Cerebellar nuclear complex (tissue), 1 donor: Measurements from ENCODE around the gene CTSO.

Experiments used
- DNase-seq, 2 experiments: peaks; one replicate each; lab custom pipeline; 2025; lab: John Stamatoyannopoulos, UW

The CTSO gene

GRCh38 chr4:155953151-155954117, at the start of gene CTSO:
TSS of gene CTSO (minus strand) at chr4:155953866. CDS start at chr4:155953847, 19 bp downstream.
- no peak for DNase-seq

DNA sequence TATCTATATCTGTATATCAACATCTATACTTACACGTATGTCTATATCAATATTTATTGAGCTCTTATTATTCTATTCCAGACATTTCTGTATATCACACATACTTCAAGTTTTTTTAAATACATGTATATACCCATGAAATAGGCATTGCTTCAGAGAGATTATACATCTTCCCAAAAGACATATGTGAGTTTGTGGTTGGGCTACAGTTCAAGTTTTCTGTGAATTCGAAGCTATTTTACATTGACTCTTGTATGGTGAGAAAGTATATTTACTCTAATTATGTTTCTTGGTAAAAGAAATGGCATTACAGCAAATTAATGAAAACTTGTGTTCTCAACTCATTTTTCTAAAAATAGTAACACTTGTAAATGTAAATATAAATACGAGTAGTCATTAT, 46.8 kb upstream of the CTSO start:
- no peak for DNase-seq

- DNase-seq, result no peak
These were observed 46.1 kb upstream of the CTSO start for GRCh38 chr4:155999725-156000124.

GRCh38 chr4:155995069-155995468, 41.4 kb upstream of the CTSO start:
- no peak for DNase-seq

DNA sequence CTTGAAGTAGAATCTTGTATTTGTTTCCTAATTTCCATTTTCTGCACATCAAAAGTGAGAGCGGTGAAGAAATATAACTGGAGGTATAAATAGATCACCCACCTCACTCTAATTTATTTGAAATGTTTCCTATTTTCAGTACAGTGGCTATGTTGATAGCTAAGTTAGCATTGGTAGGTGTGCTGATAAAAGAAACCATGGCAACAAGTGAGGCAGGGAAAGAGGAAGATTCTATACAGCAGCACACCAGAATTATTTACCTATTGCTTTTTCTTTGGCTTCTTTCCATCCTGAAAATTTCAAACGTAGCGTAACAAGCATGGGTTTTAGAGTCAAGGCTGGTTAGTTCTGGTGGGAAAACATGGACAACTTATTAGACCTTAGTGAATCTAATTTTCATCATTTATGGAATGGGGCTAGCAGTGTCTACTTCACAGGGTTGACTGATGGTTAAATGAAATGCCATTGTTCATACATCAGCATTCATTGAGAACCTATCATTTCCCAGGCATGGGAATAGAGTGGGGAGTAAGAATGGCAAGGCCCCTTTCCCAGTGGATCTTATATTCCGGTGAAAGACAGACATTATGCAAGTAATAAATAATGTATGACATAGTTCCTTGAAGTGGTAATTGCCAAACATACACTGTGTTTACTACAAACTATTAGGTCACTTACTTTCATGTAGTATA, 30.6 kb upstream of the CTSO start:
- no peak for DNase-seq

GRCh38 chr4:155982736-155983385, 29.2 kb upstream of the CTSO start:
- no peak for DNase-seq

DNA sequence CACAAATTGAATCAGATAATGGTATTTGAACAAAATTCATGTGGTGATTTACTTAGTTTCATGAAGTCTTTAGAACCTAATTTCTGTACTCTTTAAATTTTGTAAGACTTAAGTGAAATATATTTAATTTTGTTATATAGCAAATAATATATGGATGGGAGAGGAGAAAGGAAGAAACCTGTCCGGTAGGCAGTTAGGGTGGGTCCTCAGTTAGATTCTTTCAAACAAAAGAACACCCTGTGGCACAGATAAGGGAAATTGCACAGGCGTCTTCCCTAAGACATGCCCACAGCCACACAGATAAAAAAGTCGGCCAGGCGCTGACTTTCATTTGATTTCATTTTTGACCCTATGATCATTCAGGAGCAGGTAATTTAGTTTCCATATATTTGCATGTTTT, 25.1 kb upstream of the CTSO start:
- no peak for DNase-seq

DNA sequence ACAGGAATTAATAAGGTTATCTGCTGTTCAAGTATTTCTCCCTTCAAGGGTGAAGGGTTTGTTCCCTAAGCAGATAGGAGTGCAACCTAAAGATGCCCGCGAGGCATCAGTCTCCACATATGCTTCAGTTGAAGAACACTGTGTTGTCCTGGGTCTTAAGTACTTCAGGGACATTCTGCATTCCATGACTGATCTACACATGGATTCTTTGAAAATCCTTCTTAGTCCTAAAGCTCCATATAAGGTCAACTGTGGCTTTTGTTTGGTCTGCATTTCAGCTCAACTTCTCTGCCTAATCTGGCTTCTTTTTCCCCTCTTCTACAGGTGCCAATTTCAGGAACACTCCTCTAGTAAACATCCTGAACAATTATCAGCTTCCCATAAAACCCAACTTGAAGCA, 21.8 kb upstream of the CTSO start:
- no peak for DNase-seq

GRCh38 chr4:155974996-155975395, 21.3 kb upstream of the CTSO start:
- DNase-seq, result no peak

- no peak for DNase-seq
These were observed 20.7 kb upstream of the CTSO start for GRCh38 chr4:155974476-155974749.

- no peak for DNase-seq
These were observed 20.2 kb upstream of the CTSO start for GRCh38 chr4:155973639-155974475.

DNA sequence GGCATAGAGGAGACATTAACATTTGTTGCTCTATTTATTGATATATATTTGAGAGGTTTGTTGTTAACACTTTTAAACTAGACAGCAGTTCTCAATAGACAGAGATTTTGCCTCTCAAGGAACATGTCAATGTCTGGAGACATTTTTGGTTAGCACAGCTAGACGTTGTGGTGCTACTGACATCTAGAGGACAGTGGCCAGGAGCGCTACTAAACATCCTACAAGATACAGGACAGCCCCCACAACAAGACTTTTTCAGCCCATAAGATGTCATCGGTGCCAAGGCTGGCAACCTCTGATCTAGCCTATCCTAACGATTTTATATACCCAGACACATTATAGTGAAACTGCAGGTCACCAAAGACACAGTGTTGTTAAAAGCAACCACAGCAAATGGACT, 18.4 kb upstream of the CTSO start:
- DNase-seq, result no peak

DNA sequence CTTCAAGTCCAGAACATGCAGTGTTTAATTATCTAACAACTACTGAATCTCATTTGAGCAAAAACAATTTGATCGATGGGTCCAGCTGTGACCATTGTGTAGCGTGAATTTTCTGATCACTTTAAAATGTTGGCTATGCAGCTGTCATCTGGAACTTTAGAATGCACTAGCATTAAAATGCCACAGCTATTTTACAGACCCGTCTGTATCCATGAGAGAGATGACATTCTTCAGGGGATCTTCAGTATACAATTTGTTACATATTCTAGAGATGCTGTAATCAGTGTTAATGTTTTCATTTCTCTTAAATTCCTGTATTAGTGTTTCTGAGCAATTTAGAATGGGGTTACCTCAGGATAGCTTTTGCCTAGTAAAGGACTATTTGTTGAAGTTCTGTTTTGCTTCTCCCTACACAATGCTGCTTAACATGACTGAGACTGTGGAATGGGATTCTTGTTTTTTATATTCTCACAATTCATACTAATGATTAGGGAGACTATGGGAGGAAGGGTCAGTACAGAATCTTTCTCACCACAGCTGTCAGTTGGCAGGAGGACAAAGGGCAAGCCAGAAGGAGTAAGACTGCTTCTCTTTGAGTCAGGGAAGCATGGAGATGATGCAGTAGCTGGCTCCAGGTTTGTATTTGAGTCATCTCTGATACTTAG, 13.2 kb upstream of the CTSO start:
- no peak for DNase-seq

GRCh38 chr4:155966171-155966570, 12.5 kb upstream of the CTSO start:
- no peak for DNase-seq

GRCh38 chr4:155964016-155964891, 10.6 kb upstream of the CTSO start:
- DNase-seq, result no peak

DNA sequence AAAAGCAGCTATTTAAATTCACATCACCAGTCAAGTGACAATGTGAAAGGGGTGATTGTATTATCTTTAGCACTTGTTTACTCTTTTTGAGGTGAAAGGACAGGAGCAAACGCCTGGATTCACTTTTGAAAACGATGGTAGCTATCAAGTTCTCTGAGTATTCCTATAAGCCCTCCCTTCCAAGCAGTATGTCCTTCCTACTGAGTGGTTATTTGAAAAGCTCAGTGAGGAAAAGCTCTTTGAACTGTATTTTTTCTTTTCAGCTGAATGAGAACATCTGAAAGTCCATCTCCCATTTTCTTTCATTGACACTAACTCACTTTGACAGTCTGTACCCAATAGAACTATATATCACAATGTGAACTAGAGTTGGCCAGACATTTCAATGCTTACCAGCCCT, 9.1 kb upstream of the CTSO start:
- no peak for DNase-seq

- no peak for DNase-seq
These were observed 7.9 kb upstream of the CTSO start for GRCh38 chr4:155961575-155961974.

GRCh38 chr4:155960522-155960921, 6.9 kb upstream of the CTSO start:
- no peak for DNase-seq

- DNase-seq, result no peak
These were observed 5.8 kb upstream of the CTSO start for GRCh38 chr4:155959417-155959816.

- no peak for DNase-seq
These were observed 2.8 kb upstream of the CTSO start for GRCh38 chr4:155956461-155956860.
